NCI-H128 (cell line): ENCODE results near the gene RERE.

Experiments
- DNase-seq: peaks from one replicate; lab custom pipeline; 2025; ENCODE audit not compliant: unreplicated experiment; lab: John Stamatoyannopoulos, UW

The RERE gene

GRCh38 chr1:8374356-8374755 lies 443.1 kb downstream of the RERE start:
- DNase-seq, result no peak

GRCh38 chr1:8373581-8374241 lies 443.7 kb downstream of the RERE start:
- peak; percentile 53 for DNase-seq

GRCh38 chr1:8373125-8373524 lies 444.3 kb downstream of the RERE start:
- DNase-seq, result no peak

- DNase-seq, result no peak
These were observed 446.0 kb downstream of the RERE start for GRCh38 chr1:8371372-8371991.

- DNase-seq, result peak; percentile 21
These were observed 446.5 kb downstream of the RERE start for GRCh38 chr1:8370905-8371315.

GRCh38 chr1:8370046-8370881 lies 447.2 kb downstream of the RERE start:
- peak; percentile 21 for DNase-seq

GRCh38 chr1:8368956-8369639 lies 448.3 kb downstream of the RERE start:
- DNase-seq, result no peak

- no peak for DNase-seq
These were observed 449.8 kb downstream of the RERE start for GRCh38 chr1:8367571-8368194.

GRCh38 chr1:8365661-8366362 lies 451.6 kb downstream of the RERE start:
- no peak for DNase-seq

- DNase-seq, result no peak
These were observed 452.7 kb downstream of the RERE start for GRCh38 chr1:8364528-8365442.

GRCh38 chr1:8363767-8364301 lies 453.6 kb downstream of the RERE start:
- DNase-seq, result no peak

- no peak for DNase-seq
These were observed 454.2 kb downstream of the RERE start for GRCh38 chr1:8363186-8363766.

GRCh38 chr1:8362701-8363101 lies 454.7 kb downstream of the RERE start:
- no peak for DNase-seq

- no peak for DNase-seq
These were observed 456.1 kb downstream of the RERE start for GRCh38 chr1:8361198-8361849.

GRCh38 chr1:8360493-8361197 lies 456.8 kb downstream of the RERE start:
- no peak for DNase-seq

GRCh38 chr1:8359617-8360481 lies 457.6 kb downstream of the RERE start:
- DNase-seq, result no peak
